RWPE1 (cell line): ENCODE results near the gene S100A7A.

ENCODE experiments used
- CTCF ChIA-PET: fragments of 350-600 bp; sonication (Branson Sonifier 250); formaldehyde crosslinking; extraction: SDS; loops from one replicate; lab custom pipeline; 2021; lab: Yijun Ruan, JAX
- POLR2A ChIA-PET: fragments of 400-600 bp; formaldehyde crosslinking; extraction: SDS; loops from one replicate; lab custom pipeline; 2020; ENCODE audit warnings: antibody characterized with exemption; ENCODE audit not compliant: low non-redundant PET; lab: Yijun Ruan, JAX
- DNase-seq: peaks from one replicate; pipeline ENCODE4 v3.0.0; 2012; ENCODE audit warnings: low spot score
- H3K27ac ChIP-seq: fragments of 450-650 bp; 2 replicates; pipeline ENCODE4 v1.5.1; 2017
- TF ChIP-seq, protein P1 (sequence below): fragments of 450-650 bp; conservative IDR thresholded peaks from 2 replicates; pipeline ENCODE4 v1.5.1; 2017; ENCODE audit warnings: low read depth, mild to moderate bottlenecking

S100A7A gene

DNA sequence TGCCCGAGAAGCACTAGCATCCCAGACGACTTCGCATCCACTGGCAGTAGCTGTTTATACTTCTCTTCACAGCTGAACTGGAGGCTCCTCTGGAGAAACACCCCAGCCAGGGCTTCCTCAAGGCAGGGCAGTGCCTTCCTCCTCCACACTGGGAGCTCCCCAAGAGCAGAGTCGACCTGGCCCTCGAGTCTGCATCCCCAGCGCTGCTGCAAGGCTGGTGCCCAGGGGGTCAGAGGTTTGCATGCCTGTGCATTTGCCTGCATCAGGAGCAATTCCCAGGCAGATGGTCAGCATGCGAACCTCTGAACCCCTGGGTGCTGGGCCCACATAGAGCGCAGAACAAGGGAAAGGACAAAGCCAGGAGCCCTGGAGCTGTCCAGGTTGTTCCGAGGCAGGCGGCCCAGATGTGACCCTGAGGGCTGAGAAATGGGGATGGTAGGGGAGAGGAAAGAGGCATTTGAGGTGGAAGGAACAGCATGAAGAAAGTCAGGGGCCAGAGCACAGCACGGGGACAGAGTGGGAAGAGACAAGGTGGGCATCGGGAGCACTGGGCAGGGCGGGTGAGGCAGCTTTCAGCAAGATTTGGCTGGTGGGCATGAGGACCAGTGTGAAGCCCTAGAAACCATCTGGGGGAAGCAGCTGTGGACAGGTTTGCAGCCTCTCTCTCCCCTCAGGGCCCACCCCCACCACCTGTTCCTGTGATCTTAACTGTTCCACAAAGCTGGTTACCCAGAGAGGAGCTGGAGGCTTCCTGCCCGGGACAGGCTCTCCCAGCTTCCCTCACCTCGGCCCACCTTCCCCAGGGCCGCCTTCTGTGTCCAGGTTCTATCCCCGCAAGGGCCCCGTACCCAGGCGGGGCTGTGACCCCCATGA is 19.0 kb upstream of the S100A7A start:
- DNase-seq, result no peak
- TF ChIP-seq, protein P1, sequence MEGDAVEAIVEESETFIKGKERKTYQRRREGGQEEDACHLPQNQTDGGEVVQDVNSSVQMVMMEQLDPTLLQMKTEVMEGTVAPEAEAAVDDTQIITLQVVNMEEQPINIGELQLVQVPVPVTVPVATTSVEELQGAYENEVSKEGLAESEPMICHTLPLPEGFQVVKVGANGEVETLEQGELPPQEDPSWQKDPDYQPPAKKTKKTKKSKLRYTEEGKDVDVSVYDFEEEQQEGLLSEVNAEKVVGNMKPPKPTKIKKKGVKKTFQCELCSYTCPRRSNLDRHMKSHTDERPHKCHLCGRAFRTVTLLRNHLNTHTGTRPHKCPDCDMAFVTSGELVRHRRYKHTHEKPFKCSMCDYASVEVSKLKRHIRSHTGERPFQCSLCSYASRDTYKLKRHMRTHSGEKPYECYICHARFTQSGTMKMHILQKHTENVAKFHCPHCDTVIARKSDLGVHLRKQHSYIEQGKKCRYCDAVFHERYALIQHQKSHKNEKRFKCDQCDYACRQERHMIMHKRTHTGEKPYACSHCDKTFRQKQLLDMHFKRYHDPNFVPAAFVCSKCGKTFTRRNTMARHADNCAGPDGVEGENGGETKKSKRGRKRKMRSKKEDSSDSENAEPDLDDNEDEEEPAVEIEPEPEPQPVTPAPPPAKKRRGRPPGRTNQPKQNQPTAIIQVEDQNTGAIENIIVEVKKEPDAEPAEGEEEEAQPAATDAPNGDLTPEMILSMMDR, result no peak
- ChIA-PET POLR2A (no interaction called here), CTCF (interaction anchor here (0.6 kb wide), 1 partner anchor 42 kb away, joined by 3 read pairs; no protein-coding TSS in a partner anchor)
- H3K27ac ChIP-seq, result no peak overlapping the region

DNA sequence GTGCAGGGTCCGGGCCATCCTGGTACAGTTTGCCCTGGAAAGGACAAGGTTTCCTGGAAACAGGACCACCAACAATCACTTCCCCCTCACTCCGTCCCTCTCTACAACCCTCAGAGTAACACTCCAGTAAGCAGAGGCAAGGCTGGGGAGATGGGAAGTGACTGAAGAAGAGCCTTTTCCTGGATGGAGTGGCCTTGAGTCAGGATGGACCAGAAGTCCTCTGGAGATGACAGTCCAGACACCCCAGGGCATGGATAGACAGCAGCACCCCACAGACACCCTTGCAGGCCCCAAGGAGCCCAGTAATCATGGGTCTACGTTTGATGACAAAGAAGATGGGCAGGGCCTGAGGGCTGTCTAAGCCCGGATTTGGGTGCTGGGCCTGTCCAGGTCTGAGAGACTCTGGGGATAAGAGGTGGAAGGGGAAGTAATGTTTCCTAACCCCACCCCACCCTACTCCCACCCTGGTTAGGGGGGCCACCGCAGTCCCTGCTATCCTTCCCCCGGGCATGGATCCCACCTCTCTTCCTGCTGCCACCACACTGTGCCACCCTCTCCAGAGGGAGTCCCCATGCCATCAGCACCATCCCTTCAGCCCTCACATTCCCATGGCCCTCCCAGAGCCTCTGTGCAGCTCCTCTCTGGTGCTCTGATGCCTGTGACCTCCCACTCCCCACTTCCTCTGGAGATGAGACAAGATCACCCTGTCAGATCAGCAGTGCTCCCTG is 18.2 kb upstream of the S100A7A start:
- no peak for DNase-seq
- H3K27ac ChIP-seq, result no peak overlapping the region
- ChIA-PET CTCF (interaction anchor here (0.6 kb wide), 1 partner anchor 44 kb away, joined by 3 read pairs; no protein-coding TSS in a partner anchor), POLR2A (no interaction called here)
- TF ChIP-seq, protein P1, result no peak

DNA sequence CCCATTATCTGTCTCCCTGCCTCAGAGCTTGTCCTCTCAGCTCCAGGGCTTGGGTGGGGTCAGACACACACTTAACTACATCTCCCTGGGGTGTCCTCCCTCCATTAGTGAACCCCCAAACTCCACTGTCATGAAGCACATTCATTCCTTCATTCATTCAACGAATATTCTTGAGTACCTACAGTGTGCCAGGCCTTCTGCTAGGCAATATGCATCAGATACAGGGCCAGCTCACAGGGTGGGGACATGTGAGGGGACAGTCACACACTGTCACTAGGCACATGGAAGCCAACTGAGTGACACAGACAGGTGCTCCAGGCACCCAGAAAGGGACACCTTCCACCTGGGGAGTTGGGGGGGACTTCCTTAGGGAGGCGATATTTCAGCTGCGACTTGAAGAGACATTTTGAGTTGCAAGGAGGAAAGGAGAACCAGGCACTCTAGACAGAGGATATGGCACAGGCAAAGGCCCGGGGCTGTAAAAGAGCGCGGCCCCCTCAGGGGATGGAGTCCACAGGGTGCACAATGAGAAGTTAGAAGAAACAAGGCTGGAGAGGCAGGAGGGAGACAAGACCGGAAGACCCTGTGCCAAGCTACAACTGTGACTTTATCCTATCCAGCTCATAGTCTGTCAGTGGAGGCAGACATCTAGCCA is 16.8 kb upstream of the S100A7A start:
- no peak for DNase-seq
- TF ChIP-seq, protein P1, result no peak
- ChIA-PET CTCF (interaction anchor here (0.6 to 1.2 kb wide), 4 partner anchors 47 to 96 kb away, joined by 3 to 5 read pairs (median 4); no protein-coding TSS in a partner anchor), POLR2A (no interaction called here)
- no peak overlapping the region for H3K27ac ChIP-seq

DNA sequence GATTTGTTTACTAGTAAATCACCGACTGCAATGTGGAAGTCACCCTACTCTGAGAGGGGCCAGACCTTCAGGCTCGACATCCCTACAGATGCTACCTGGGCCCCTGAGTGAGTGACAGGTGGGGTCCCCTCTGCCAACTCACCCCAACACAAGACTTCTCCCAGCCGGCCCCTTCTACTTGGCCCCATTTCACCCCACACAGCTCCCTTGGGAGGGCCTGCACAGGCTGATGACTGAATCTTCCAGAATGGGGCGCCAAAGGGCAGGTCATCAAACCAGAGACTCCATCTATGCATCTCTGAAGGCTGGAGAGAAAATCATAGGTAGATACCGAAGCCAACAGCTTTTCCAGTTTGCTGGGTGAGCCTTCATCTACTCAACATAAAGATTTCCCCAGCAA is 16.1 kb upstream of the S100A7A start:
- ChIA-PET CTCF (interaction anchor here (0.6 to 1.2 kb wide), 5 partner anchors 15 to 96 kb away, joined by 3 to 5 read pairs (median 4); no protein-coding TSS in a partner anchor), POLR2A (no interaction called here)
- TF ChIP-seq, protein P1, result no peak
- no peak for DNase-seq
- H3K27ac ChIP-seq, result no peak overlapping the region

DNA sequence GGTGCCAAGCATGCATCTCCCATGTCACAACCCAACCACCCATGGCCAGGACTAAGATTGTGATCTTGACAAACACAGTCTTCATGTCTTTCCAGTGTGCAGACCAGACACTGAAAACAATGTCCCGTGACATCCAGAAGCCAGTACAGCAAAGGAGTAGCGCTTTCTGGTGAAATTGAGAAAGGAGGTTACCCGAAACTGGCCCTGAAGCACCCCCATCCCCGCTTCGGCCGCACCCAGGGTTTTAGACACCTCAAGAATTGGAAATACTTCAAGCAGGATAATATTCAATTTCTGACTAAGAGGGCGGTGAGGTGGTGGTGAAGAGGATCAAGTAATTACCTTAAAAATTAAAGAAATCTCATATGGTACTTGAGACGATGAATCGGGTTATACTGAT is 14.9 kb upstream of the S100A7A start:
- TF ChIP-seq, protein P1, result no peak
- ChIA-PET POLR2A (no interaction called here), CTCF (no interaction called here)
- DNase-seq, result no peak
- H3K27ac ChIP-seq, result no peak overlapping the region

DNA sequence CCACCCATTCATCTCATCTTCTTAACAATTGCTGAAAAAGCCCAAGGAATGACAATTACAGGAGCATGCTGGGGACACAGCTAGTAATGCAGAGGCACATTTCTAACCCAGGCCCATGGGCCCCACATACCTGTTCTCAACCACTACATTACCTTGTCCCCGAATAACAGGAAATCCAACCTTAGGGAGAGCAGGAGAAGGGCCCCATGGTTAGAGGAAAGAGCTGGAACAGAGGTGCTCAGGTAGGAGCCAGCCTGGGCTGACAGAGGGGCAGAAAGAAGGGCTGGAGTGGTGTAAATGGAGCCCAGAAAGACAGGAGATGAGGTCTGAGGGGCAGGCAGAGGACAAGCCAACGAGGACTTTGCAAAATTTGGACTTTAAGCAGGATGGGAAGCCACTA is 14.1 kb upstream of the S100A7A start:
- no peak overlapping the region for H3K27ac ChIP-seq
- ChIA-PET POLR2A (no interaction called here), CTCF (no interaction called here)
- TF ChIP-seq, protein P1, result no peak
- no peak for DNase-seq
